GM23248 (cell line): ENCODE measurements around the gene PIEZO1.

ENCODE experiments used
- EZH2 ChIP-seq: fragments of 200-600 bp; sonication (generic); IDR thresholded peaks from 2 replicates; pipeline ENCODE4 v1.6.1; 2018; ENCODE audit warnings: antibody characterized with exemption, mild to moderate bottlenecking; ENCODE audit not compliant: insufficient read depth, poor library complexity, severe bottlenecking
- EZH2phosphoT487 ChIP-seq: fragments of 200-600 bp; sonication (generic); IDR thresholded peaks from 2 replicates; pipeline ENCODE4 v1.6.1; 2018; ENCODE audit warnings: antibody characterized with exemption, moderate library complexity, mild to moderate bottlenecking, low read depth; ENCODE audit not compliant: insufficient read depth

GRCh38 chr16:88828711-88829110 is 43.7 kb upstream of the PIEZO1 start:
- TF ChIP-seq EZH2phosphoT487 (no peak), EZH2 (no peak)
